Fibroblast of skin of back (primary cell): ENCODE data around the gene SETBP1. TPM values are rescaled to one million over a fixed set of nuclear protein-coding genes. Genes with fewer than 3 reads are reported as not detected.

Source experiments
- DNase-seq: peaks from one replicate; pipeline ENCODE4 v3.0.0-alpha.2; 2013
- polyA plus RNA-seq, 2 experiments: library from polyadenylated mRNA; unstranded; fragments of 120-200 nt; gene quantifications; one replicate each; pipeline ENCODE4 v1.2.1, GENCODE V29; 2013; ENCODE audit not compliant: insufficient read length in 2 of 2

The SETBP1 gene
- 1.9 TPM for polyA plus RNA-seq (2013, experiment 1 of 2; ENCODE audit: insufficient read length)
- 2.6 TPM for polyA plus RNA-seq (2013, experiment 2 of 2; ENCODE audit: insufficient read length)

GRCh38 chr18:44680273-44681075, at the start of gene SETBP1:
Gene SETBP1, plus strand, starts transcription at chr18:44680888. Its CDS starts 20,459 bp downstream, at chr18:44701347.
- peak; percentile 46 for DNase-seq

- DNase-seq, result no peak
Measured at GRCh38 chr18:44632469-44633145, 48.1 kb upstream of the SETBP1 start.

GRCh38 chr18:44635546-44635945, 45.1 kb upstream of the SETBP1 start:
- peak; percentile 39 for DNase-seq

- no peak for DNase-seq
Measured at GRCh38 chr18:44636241-44636640, 44.4 kb upstream of the SETBP1 start.

- DNase-seq, result peak; percentile 77
Measured at GRCh38 chr18:44637210-44638033, 43.3 kb upstream of the SETBP1 start.

GRCh38 chr18:44638034-44638540, 42.6 kb upstream of the SETBP1 start:
- no peak for DNase-seq

GRCh38 chr18:44638811-44639210, 41.9 kb upstream of the SETBP1 start:
- no peak for DNase-seq

GRCh38 chr18:44643004-44643403, 37.7 kb upstream of the SETBP1 start:
- no peak for DNase-seq

- peak; percentile 92 for DNase-seq
Measured at GRCh38 chr18:44651478-44651877, 29.2 kb upstream of the SETBP1 start.

GRCh38 chr18:44651918-44652572, 28.6 kb upstream of the SETBP1 start:
- no peak for DNase-seq

GRCh38 chr18:44652722-44653121, 28.0 kb upstream of the SETBP1 start:
- peak; percentile 62 for DNase-seq

GRCh38 chr18:44654573-44654972, 26.1 kb upstream of the SETBP1 start:
- DNase-seq, result peak; percentile 96

GRCh38 chr18:44655435-44655834, 25.3 kb upstream of the SETBP1 start:
- DNase-seq, result no peak

GRCh38 chr18:44659771-44660170, 20.9 kb upstream of the SETBP1 start:
- no peak for DNase-seq

- DNase-seq, result no peak
Measured at GRCh38 chr18:44668270-44668975, 12.3 kb upstream of the SETBP1 start.

GRCh38 chr18:44671914-44672313, 8.8 kb upstream of the SETBP1 start:
- no peak for DNase-seq

- no peak for DNase-seq
Measured at GRCh38 chr18:44672506-44672905, 8.2 kb upstream of the SETBP1 start.

GRCh38 chr18:44673256-44673880, 7.3 kb upstream of the SETBP1 start:
- DNase-seq, result no peak

- DNase-seq, result no peak
Measured at GRCh38 chr18:44677933-44678332, 2.8 kb upstream of the SETBP1 start.

- DNase-seq, result no peak
Measured at GRCh38 chr18:44678725-44679055, 2.0 kb upstream of the SETBP1 start.
